GM10248 (cell line): ENCODE measurements around the gene CEBPG.

Source experiments
- CTCF ChIA-PET: fragments of 300-600 bp; sonication (Branson Sonifier 250); formaldehyde crosslinking; extraction: SDS; loops from one replicate; lab custom pipeline; 2021; ENCODE audit warnings: antibody characterized with exemption; lab: Yijun Ruan, JAX
- POLR2A ChIA-PET: fragments of 350-650 bp; sonication (Branson Sonifier 250); formaldehyde crosslinking; extraction: SDS; loops from one replicate; lab custom pipeline; 2020; ENCODE audit warnings: antibody characterized with exemption; lab: Yijun Ruan, JAX
- DNase-seq: peaks from one replicate; pipeline ENCODE4 v3.0.0; 2012; ENCODE audit errors: extremely low spot score
- CTCF ChIP-seq: IDR thresholded peaks from 2 replicates; pipeline ENCODE4 v1.5.1; 2012; ENCODE audit warnings: mild to moderate bottlenecking, low read depth; ENCODE audit errors: extremely low read depth, missing control alignments, control extremely low read depth

The CEBPG gene

GRCh38 chr19:33422369-33423180 lies 49.1 kb downstream of the CEBPG start:
- TF ChIP-seq CTCF = no peak
- no peak for DNase-seq
- ChIA-PET CTCF (interaction anchor here (1.0 kb wide), 1 partner anchor 8 kb away, joined by 3 read pairs; no protein-coding TSS in a partner anchor), POLR2A (no interaction called here)

GRCh38 chr19:33424181-33424580 lies 50.7 kb downstream of the CEBPG start:
- POLR2A ChIA-PET = no interaction called here
- DNase-seq = no peak
- TF ChIP-seq CTCF = no peak
- CTCF ChIA-PET = interaction anchor here (1.0 to 1.2 kb wide), 2 partner anchors 17 to 347 kb away, joined by 3 read pairs; no protein-coding TSS in a partner anchor

GRCh38 chr19:33426621-33427361 lies 53.3 kb downstream of the CEBPG start:
- no peak for TF ChIP-seq CTCF

GRCh38 chr19:33427801-33428626 lies 54.5 kb downstream of the CEBPG start:
- CTCF ChIA-PET = interaction anchor here (1.5 to 5.4 kb wide), 4 partner anchors 11 to 343 kb away, joined by 3 to 58 read pairs (median 12); no protein-coding TSS in a partner anchor
- POLR2A ChIA-PET = interaction anchor here (0.5 kb wide), 1 partner anchor 1040 kb away, joined by 3 read pairs; no protein-coding TSS in a partner anchor
- no peak for TF ChIP-seq CTCF
- no peak for DNase-seq

More at GRCh38 chr19:33426621-33427361, 53.3 kb downstream of the CEBPG start:
- no peak for DNase-seq
- ChIA-PET POLR2A (no interaction called here), CTCF (interaction anchor here (1.5 to 2.1 kb wide), 2 partner anchors 20 to 344 kb away, joined by 3 to 6 read pairs; no protein-coding TSS in a partner anchor)

- ChIA-PET CTCF (interaction anchor here (2.1 to 5.4 kb wide), 4 partner anchors 12 to 342 kb away, joined by 6 to 65 read pairs (median 38); no protein-coding TSS in a partner anchor), POLR2A (interaction anchor here (0.5 kb wide), 1 partner anchor 1039 kb away, joined by 3 read pairs; no protein-coding TSS in a partner anchor)
- TF ChIP-seq CTCF = no peak
Measured at GRCh38 chr19:33428627-33429125, 55.2 kb downstream of the CEBPG start.

More at GRCh38 chr19:33428627-33429125, 55.2 kb downstream of the CEBPG start:
- no peak for DNase-seq
